ENCODE data around the gene MPZL2. TPM values are rescaled to one million over a fixed set of nuclear protein-coding genes. Genes with fewer than 3 reads are reported as not detected.

Gene MPZL2
- total RNA-seq, 1 experiment from 2014 or later: not detected

DNA sequence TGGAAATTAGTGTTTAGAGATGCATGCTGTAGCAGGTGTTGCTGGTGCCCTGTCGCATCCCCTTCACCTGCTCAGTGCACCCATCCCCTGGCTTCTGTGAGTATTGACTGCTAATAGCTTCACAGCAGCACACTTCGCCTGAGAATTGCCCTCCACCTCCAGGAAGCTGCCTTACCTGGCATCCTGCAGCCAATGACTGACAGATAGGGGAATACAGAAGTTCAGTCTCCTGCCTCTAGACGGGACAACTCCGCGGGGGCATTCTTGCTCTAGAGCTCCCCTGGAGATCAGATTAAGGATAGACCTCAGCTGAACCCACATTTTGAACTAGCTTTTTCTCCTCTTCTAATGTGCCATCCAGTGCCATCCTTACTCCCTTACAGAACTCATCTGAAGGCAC is 31.1 kb upstream of the MPZL2 start:
- no peaks in the 10 kb centered on the region for H3K27me3 ChIP-seq (replicated peaks)
- H3K27ac ChIP-seq: no peak overlapping the region
- H3K4me1 ChIP-seq (replicated peaks): no peaks in the 10 kb centered on the region
- no peaks in the 10 kb centered on the region for H3K36me3 ChIP-seq
- H3K4me3 ChIP-seq: no peak overlapping the region
- DNase-seq (ENCODE audit: low read depth in 1 of 2, low spot score in 2 of 2): no peak
- H3K9me3 ChIP-seq (replicated peaks): no peaks in the 10 kb centered on the region

DNA sequence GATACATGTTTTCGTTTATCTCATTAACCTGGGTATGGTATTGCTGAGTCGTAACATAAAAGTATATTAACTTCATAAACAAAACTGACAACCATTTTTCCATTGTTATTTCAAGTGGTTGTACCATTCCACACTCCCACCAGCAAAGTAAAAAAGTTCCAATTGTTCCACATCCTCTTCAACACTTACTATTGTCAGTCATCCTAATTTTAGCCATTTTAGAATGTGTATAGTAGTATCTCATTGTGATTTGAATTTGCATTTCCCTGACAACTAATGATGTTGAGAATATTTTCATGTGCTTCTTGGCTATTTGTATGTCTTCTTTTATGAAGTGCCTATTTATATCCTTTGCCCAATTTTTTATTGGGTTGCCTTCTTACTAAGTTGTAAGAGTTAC is 30.0 kb upstream of the MPZL2 start:
- no peaks in the 10 kb centered on the region for H3K9me3 ChIP-seq (replicated peaks)
- no peaks in the 10 kb centered on the region for H3K4me1 ChIP-seq (replicated peaks)
- no peaks in the 10 kb centered on the region for H3K36me3 ChIP-seq
- H3K27me3 ChIP-seq (replicated peaks): no peaks in the 10 kb centered on the region
- no peak overlapping the region for H3K4me3 ChIP-seq
- H3K27ac ChIP-seq: no peak overlapping the region
- no peak for DNase-seq (ENCODE audit: low read depth in 1 of 2, low spot score in 2 of 2)

DNA sequence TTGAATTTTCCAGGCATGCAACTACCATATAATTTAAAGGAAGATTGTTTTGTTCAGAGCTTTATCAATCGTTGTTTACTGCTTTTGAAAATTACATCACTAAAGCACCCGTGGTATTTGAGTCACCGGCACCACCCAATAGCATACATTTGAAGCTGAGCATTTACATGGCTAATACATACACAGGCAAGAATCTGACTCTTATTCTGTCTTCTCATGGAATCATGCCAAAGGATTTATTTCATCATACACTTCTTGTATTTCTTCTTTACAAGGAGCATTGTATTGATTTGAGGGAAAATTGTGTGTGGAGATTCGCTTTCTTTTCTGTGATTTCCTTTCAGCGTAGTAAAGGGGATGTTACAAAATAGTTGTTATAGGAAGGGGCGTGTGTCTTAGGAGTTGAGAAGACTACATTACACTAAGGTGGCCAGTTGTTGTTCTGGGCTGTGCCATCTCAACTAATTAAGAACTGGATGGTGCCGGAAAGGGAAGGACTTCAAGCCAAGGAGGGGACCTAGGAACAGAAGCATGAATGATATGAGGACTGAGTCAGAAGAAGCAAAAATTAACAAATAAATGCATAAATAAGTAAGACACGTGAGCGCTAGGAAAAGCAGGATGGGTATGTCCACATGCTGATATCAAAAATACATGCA is 27.5 kb upstream of the MPZL2 start:
- no peaks in the 10 kb centered on the region for H3K4me1 ChIP-seq (replicated peaks)
- H3K4me3 ChIP-seq: no peak overlapping the region
- no peak overlapping the region for H3K27ac ChIP-seq
- no peaks in the 10 kb centered on the region for H3K9me3 ChIP-seq (replicated peaks)
- H3K36me3 ChIP-seq: no peaks in the 10 kb centered on the region
- no peak for DNase-seq (ENCODE audit: low read depth in 1 of 2, low spot score in 2 of 2)
- H3K27me3 ChIP-seq (replicated peaks): no peaks in the 10 kb centered on the region

DNA sequence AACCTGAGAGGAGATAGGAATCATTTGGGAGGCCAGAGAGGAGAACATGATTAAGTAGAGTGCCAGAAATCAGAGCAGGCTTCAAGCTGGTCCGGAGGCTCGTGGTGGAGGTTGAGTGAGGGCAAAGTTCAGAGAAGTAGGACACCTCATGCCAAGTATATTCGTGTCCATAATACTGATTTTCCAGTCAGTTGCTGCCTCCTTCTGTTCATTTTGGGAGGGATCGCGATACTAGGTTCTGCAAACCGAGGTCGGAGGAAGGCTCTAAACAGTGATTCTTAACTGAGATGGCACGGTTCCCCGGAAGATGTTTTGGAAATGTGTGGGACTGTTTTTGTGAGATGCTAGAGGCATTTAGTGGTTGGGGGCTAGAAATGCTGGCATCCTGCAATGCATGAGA is 26.8 kb upstream of the MPZL2 start:
- H3K4me3 ChIP-seq: no peak overlapping the region
- no peak overlapping the region for H3K27ac ChIP-seq
- H3K9me3 ChIP-seq (replicated peaks): no peaks in the 10 kb centered on the region
- DNase-seq (ENCODE audit: low read depth in 1 of 2, low spot score in 2 of 2): no peak
- H3K36me3 ChIP-seq: no peaks in the 10 kb centered on the region
- no peaks in the 10 kb centered on the region for H3K4me1 ChIP-seq (replicated peaks)
- H3K27me3 ChIP-seq (replicated peaks): no peaks in the 10 kb centered on the region

DNA sequence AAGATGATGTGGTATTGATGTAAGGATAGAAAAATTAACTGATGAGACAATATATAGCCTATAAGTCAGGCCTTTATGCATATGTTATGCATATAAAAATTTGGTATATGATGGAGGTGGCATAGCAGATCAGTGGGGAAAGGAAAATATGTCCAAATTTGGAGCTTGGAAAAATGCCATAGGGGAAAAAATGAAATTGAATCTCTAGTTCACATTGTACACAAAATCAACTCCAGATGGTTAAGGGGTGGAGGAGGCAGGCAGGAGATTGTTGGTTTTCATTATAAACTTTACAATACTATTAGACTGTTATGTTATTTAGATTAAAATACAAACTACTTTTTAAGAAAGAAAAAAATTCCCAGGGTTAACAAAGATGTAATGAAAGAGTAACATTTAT is 25.3 kb upstream of the MPZL2 start:
- Histone ChIP-seq H3K9me3 (replicated peaks) (no peaks in the 10 kb centered on the region), H3K27me3 (replicated peaks) (no peaks in the 10 kb centered on the region), H3K27ac (no peak overlapping the region), H3K36me3 (no peaks in the 10 kb centered on the region), H3K4me3 (no peak overlapping the region), H3K4me1 (replicated peaks) (no peaks in the 10 kb centered on the region)
- DNase-seq (ENCODE audit: low read depth in 1 of 2, low spot score in 2 of 2): no peak

DNA sequence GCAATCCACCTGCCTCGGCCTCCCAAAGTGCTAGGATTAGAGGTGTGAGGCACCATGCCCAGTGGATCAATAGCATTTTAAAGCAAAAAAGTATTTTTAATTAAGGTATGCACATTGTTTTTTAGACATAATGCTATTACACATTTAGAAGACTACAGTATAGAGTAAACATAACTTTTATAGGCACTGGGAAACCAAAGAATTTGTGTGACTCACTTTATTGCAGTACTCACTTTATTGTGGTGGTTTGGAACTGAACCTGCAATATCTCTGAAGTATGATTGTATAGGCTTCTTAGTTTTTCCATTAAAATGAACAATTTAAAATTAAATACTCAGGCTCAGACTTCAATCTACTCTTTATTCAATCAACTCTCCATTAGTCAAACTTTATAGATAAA is 22.9 kb upstream of the MPZL2 start:
- Histone ChIP-seq H3K9me3 (replicated peaks) (no peaks in the 10 kb centered on the region), H3K4me3 (no peak overlapping the region), H3K27ac (no peak overlapping the region), H3K4me1 (replicated peaks) (no peaks in the 10 kb centered on the region), H3K27me3 (replicated peaks) (no peaks in the 10 kb centered on the region), H3K36me3 (no peaks in the 10 kb centered on the region)
- DNase-seq (ENCODE audit: low read depth in 1 of 2, low spot score in 2 of 2): no peak

DNA sequence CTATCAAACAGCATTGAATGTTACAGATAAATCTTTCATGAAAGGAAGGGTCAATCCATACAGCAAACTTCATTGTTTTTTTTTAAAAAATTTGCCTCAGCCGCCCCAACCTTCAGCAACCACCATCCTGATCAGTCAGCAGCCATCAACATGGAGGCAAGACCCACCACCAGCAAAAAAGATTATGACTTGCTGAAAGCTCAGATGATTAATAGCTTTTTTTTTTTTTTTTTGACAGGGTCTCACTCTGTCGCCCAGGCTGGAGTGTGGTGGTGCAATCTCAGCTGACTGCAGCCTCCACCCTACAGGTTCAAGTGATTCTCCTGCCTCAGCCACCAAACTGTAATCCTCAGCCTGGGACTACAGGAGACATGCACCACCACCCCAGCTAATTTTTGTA is 22.4 kb upstream of the MPZL2 start:
- no peaks in the 10 kb centered on the region for H3K4me1 ChIP-seq (replicated peaks)
- no peak for DNase-seq (ENCODE audit: low read depth in 1 of 2, low spot score in 2 of 2)
- no peaks in the 10 kb centered on the region for H3K27me3 ChIP-seq (replicated peaks)
- no peak overlapping the region for H3K4me3 ChIP-seq
- H3K9me3 ChIP-seq (replicated peaks): no peaks in the 10 kb centered on the region
- H3K36me3 ChIP-seq: no peaks in the 10 kb centered on the region
- no peak overlapping the region for H3K27ac ChIP-seq

DNA sequence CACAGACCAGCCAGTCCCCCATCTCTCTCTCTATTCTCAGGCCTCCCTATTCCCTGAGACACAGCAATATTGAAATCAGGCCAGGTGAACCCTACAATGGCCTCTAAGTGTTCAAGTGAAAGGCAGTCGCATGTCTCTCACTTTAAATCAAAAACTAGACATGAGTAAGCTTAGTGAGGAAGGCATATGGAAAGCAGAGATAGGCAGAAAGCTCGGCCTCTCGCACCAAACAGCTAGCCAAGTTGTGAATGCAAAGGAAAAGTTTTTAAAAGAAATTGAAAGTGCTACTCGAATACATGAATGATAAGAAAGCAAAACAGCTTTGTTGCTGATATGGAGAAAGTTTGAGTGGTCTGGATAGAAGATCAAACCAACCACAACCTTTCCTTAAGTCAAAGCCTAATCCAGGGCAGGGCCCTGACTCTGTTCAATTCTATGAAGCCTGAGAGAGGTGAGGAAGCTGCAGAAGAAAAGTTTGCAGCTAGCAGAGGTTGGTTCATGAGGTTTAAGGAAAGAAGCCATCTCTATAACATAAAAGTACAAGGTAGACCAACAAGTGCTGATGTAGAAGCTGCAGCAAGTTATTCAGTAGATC is 19.8 kb upstream of the MPZL2 start:
- Histone ChIP-seq H3K9me3 (replicated peaks) (no peaks in the 10 kb centered on the region), H3K4me1 (replicated peaks) (no peaks in the 10 kb centered on the region), H3K27ac (no peak overlapping the region), H3K27me3 (replicated peaks) (no peaks in the 10 kb centered on the region), H3K36me3 (no peaks in the 10 kb centered on the region), H3K4me3 (no peak overlapping the region)
- DNase-seq (ENCODE audit: low read depth in 1 of 2, low spot score in 2 of 2): no peak

DNA sequence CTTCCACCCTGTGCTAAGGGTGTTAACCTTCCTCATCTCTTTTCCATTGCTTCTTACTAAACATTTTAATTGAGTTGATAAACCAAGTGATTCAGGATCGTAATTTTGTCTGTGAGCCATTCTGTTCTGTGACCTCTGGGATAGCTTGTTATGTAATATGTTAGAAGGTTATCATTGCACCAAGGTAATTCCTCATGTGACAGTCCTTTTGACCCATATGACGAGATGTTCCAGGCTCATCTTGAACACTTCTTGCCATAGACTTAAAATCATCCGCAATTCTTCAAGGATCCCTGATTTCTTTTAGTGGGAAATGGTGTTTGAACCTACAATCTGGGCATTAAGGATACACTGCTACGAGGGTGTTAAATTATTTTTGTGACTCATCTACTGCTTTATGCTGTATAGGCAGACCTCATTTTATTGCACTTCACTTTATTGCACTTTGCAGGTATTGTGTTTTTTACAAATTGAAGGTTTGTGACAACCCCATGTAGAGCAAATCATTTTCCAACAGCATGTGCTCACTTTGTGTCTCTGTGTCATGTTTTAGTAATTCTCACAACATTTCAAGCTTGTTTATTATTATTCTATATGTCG is 19.0 kb upstream of the MPZL2 start:
- H3K36me3 ChIP-seq: no peaks in the 10 kb centered on the region
- no peaks in the 10 kb centered on the region for H3K27me3 ChIP-seq (replicated peaks)
- H3K27ac ChIP-seq: no peak overlapping the region
- no peak for DNase-seq (ENCODE audit: low read depth in 1 of 2, low spot score in 2 of 2)
- no peak overlapping the region for H3K4me3 ChIP-seq
- no peaks in the 10 kb centered on the region for H3K9me3 ChIP-seq (replicated peaks)
- no peaks in the 10 kb centered on the region for H3K4me1 ChIP-seq (replicated peaks)

DNA sequence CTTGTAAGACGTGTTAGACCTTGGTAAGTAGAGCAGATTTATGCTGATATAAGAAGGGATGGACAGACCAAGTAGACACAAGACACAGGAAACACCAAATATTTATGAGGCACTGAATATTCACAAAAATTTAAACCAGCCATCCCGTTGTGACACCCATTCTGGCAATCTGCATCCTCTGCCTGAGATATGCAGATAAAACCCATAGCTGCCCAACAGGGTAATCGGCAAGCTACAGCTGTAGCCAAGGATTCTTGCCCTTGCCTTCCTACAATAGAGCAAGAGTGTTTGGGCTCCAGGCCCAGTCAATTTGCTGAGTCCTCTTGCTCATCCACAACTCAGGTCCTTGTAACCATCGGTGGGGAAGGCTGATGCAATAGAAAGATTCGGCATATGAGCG is 18.5 kb upstream of the MPZL2 start:
- H3K36me3 ChIP-seq: no peaks in the 10 kb centered on the region
- no peaks in the 10 kb centered on the region for H3K27me3 ChIP-seq (replicated peaks)
- H3K27ac ChIP-seq: no peak overlapping the region
- no peak overlapping the region for H3K4me3 ChIP-seq
- H3K4me1 ChIP-seq (replicated peaks): no peaks in the 10 kb centered on the region
- DNase-seq (ENCODE audit: low read depth in 1 of 2, low spot score in 2 of 2): no peak
- no peaks in the 10 kb centered on the region for H3K9me3 ChIP-seq (replicated peaks)

DNA sequence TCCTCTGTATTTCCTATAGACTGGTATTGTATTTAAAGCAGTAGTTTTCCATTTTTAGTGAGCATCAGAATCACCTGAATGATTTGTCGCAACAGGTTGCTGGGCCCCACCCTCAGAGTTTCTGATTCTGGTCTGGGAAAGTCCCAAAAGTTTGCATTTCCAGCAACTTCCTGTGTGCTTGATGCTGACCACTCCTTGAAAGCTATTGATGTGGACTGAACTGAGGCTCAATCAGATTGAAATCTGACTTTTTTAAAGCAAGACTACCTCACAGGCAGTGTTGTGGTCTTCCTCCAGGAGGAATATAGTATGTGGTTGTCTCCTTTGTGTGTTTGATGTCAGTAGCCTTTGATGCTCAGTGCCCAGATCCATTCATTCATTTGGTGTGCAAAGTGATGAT is 17.2 kb upstream of the MPZL2 start:
- Histone ChIP-seq H3K4me1 (replicated peaks) (no peaks in the 10 kb centered on the region), H3K36me3 (no peaks in the 10 kb centered on the region), H3K27ac (no peak overlapping the region), H3K9me3 (replicated peaks) (no peaks in the 10 kb centered on the region), H3K4me3 (no peak overlapping the region), H3K27me3 (replicated peaks) (no peaks in the 10 kb centered on the region)
- no peak for DNase-seq (ENCODE audit: low read depth in 1 of 2, low spot score in 2 of 2)

DNA sequence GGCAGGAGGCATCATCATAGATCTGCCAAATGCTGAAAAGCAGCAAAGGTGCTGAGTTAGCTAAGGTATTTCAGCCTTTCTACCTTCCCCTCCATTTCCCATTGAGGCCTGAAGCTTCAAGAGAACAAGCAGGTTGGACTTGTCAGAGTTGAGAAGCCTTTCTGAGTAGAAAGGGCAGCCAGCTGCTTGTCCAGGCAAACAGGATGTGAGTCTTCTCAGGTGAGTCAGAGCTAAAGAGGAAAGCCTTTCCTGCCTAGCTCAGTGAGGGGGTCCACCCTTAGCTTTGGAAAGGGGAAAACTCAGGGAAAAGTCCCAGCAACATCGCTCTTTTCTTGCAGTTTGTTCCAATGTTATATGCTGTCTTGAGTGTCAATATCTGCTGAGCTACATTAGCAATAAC is 13.2 kb upstream of the MPZL2 start:
- Histone ChIP-seq H3K27me3 (replicated peaks) (no peaks in the 10 kb centered on the region), H3K4me3 (no peak overlapping the region), H3K36me3 (no peaks in the 10 kb centered on the region), H3K27ac (no peak overlapping the region), H3K4me1 (replicated peaks) (no peaks in the 10 kb centered on the region), H3K9me3 (replicated peaks) (no peaks in the 10 kb centered on the region)
- DNase-seq (ENCODE audit: low read depth in 1 of 2, low spot score in 2 of 2): no peak

DNA sequence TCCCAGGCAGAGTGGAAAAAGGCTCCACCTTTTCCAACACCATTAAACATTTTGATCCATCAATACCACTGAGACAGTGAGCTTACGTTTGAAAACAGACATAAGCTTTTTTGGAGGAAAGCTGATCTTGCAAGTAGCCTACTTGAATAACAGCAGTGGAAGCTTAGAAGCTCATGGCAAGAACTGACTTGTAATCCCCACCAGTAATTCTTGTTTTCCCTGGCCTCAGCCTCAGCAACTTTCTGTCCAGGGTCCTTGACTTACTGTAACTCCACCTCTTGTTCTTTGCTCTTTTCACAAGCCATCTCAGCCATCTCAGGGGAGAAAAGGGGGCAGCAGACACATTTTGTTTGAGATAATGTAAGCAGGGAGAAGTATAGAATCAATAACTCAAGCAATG is 12.3 kb upstream of the MPZL2 start:
- Histone ChIP-seq H3K36me3 (no peaks in the 10 kb centered on the region), H3K4me3 (no peak overlapping the region), H3K27ac (no peak overlapping the region), H3K27me3 (replicated peaks) (no peaks in the 10 kb centered on the region), H3K9me3 (replicated peaks) (no peaks in the 10 kb centered on the region), H3K4me1 (replicated peaks) (no peaks in the 10 kb centered on the region)
- no peak for DNase-seq (ENCODE audit: low read depth in 1 of 2, low spot score in 2 of 2)

DNA sequence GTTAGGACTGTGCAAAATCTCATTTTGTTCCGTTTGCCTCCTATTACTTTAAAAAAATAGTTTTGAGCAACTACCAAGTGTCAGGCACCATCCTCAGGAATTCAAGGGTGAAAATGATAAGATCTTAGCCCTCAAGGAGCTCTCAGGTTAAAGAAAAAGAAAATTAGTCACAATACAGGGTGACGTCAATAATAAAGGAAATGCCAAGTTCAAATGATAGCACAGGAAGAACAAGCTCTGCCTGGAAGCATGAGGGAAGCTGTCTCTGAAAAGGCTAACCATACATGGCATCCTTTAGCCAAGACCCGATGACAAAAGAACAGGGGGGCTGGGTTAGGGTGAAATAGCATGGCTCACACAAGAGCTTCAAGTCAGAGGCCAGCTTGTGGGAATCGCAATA is 11.1 kb upstream of the MPZL2 start:
- H3K4me3 ChIP-seq: no peak overlapping the region
- no peak overlapping the region for H3K27ac ChIP-seq
- H3K4me1 ChIP-seq (replicated peaks): no peaks in the 10 kb centered on the region
- no peaks in the 10 kb centered on the region for H3K9me3 ChIP-seq (replicated peaks)
- DNase-seq (ENCODE audit: low read depth in 1 of 2, low spot score in 2 of 2): no peak
- H3K36me3 ChIP-seq: no peaks in the 10 kb centered on the region
- no peaks in the 10 kb centered on the region for H3K27me3 ChIP-seq (replicated peaks)

DNA sequence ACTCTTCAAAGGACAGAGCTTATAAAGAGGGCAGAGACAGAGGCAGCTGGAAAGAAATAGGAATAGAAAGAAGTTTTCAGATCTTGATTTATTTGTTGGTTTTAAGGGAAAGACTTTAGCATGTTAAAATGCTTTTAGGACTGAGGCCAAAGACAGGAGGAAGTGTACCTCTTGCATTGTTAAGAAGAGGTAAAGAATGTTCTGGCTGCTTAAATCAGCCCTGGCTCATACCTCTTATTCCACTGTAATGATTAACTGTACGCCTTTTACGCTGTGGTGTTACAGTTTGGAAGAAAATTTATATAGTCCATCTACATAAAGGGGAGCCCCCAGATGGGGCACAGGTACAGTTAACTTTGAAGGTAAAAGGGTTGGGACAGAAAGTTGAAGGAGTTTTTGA is 10.1 kb upstream of the MPZL2 start:
- H3K36me3 ChIP-seq: no peaks in the 10 kb centered on the region
- no peak overlapping the region for H3K27ac ChIP-seq
- H3K4me3 ChIP-seq: no peak overlapping the region
- DNase-seq (ENCODE audit: low read depth in 1 of 2, low spot score in 2 of 2): no peak
- H3K27me3 ChIP-seq (replicated peaks): no peaks in the 10 kb centered on the region
- no peaks in the 10 kb centered on the region for H3K4me1 ChIP-seq (replicated peaks)
- no peaks in the 10 kb centered on the region for H3K9me3 ChIP-seq (replicated peaks)

Data from SJSA1 (cell line).